GM19438 (cell line): Measurements from ENCODE around the gene CAPZB.
"Not testable (repeated sequence)": the region's sequence is repeated elsewhere in the genome, so short reads cannot be mapped to it uniquely, and the experiment has no call there.

Source experiments
- ATAC-seq: cut with Tn5 transposase; IDR thresholded peaks from one replicate; pipeline ENCODE4 v1.9.1; 2021; ENCODE audit warnings: low read depth; ENCODE audit not compliant: unreplicated experiment

CAPZB gene

GRCh38 chr1:19499887-19500286 lies 14.5 kb upstream of the CAPZB start:
- not testable (repeated sequence) for ATAC-seq

- ATAC-seq: not testable (repeated sequence)
Measured at GRCh38 chr1:19497443-19497842, 12.1 kb upstream of the CAPZB start.

GRCh38 chr1:19496527-19496874 lies 11.2 kb upstream of the CAPZB start:
- no peak for ATAC-seq

- no peak for ATAC-seq
Measured at GRCh38 chr1:19495799-19496526, 10.6 kb upstream of the CAPZB start.

GRCh38 chr1:19495000-19495656 lies 9.8 kb upstream of the CAPZB start:
- no peak for ATAC-seq

GRCh38 chr1:19493547-19493946 lies 8.2 kb upstream of the CAPZB start:
- ATAC-seq: no peak

GRCh38 chr1:19489996-19490395 lies 4.7 kb upstream of the CAPZB start:
- no peak for ATAC-seq

GRCh38 chr1:19488136-19488535 lies 2.8 kb upstream of the CAPZB start:
- no peak for ATAC-seq

- no peak for ATAC-seq
Measured at GRCh38 chr1:19484798-19485361, 459 bp downstream of the CAPZB start.

- ATAC-seq: no peak
Measured at GRCh38 chr1:19484338-19484797, 971 bp downstream of the CAPZB start.

GRCh38 chr1:19483691-19484090 lies 1.6 kb downstream of the CAPZB start:
- no peak for ATAC-seq

GRCh38 chr1:19483261-19483660 lies 2.1 kb downstream of the CAPZB start:
- ATAC-seq: no peak

- ATAC-seq: no peak
Measured at GRCh38 chr1:19481826-19482398, 3.4 kb downstream of the CAPZB start.

GRCh38 chr1:19480282-19480681 lies 5.1 kb downstream of the CAPZB start:
- ATAC-seq: no peak

- no peak for ATAC-seq
Measured at GRCh38 chr1:19479351-19480120, 5.8 kb downstream of the CAPZB start.

GRCh38 chr1:19478322-19478721 lies 7.0 kb downstream of the CAPZB start:
- ATAC-seq: no peak

- ATAC-seq: peak; percentile 55
Measured at GRCh38 chr1:19477284-19478249, 7.8 kb downstream of the CAPZB start.

- ATAC-seq: peak; percentile 35
Measured at GRCh38 chr1:19476450-19477190, 8.7 kb downstream of the CAPZB start.

- ATAC-seq: no peak
Measured at GRCh38 chr1:19475296-19475695, 10.0 kb downstream of the CAPZB start.
